H1 (cell line): Measurements from ENCODE around the gene PIEZO1. TPM values are rescaled to one million over a fixed set of nuclear protein-coding genes. Genes with fewer than 3 reads are reported as not detected.

Source experiments
- CTCF ChIA-PET: fragments of 300-600 bp; sonication (Branson Sonifier 250); formaldehyde crosslinking; loops from one replicate; lab custom pipeline; 2021; ENCODE audit not compliant: partially characterized antibody; lab: Charles Lee
- POLR2A ChIA-PET: fragments of 300-600 bp; sonication (Branson Sonifier 250); formaldehyde crosslinking; loops from one replicate; lab custom pipeline; 2021; ENCODE audit warnings: inconsistent platforms; ENCODE audit not compliant: partially characterized antibody; lab: Charles Lee
- DNase-seq, 2 experiments: peaks; one replicate each; pipeline versions ENCODE4 v3.0.0 to v3.0.0-alpha.2; 2010 to 2022; ENCODE audit warnings: low spot score in 2 of 2, low read depth in 1 of 2, mixed read lengths in 1 of 2
- FAIRE-seq: peaks from 2 replicates; lab custom pipeline; 2011; peaks lifted over from hg19 to GRCh38; lab: Jason Lieb, UNC
- H2AFZ ChIP-seq: 2 replicates; pipeline ENCODE4 v1.8.1; 2012; ENCODE audit warnings: low read length, inconsistent platforms
- H2AK5ac ChIP-seq: 2 replicates; pipeline ENCODE4 v1.6.1; 2013; ENCODE audit warnings: low read depth, low read length
- H2BK120ac ChIP-seq: replicated peaks from 2 replicates; pipeline ENCODE3; 2013; ENCODE audit warnings: low read depth, low read length, inconsistent platforms
- H2BK12ac ChIP-seq: 2 replicates; pipeline ENCODE4 v1.6.1; 2013; ENCODE audit warnings: low read depth, low read length
- H2BK15ac ChIP-seq: 2 replicates; pipeline ENCODE4 v1.6.1; 2013; ENCODE audit warnings: low read length
- H2BK20ac ChIP-seq: 2 replicates; pipeline ENCODE4 v1.6.1; 2013; ENCODE audit warnings: low read length
- H2BK5ac ChIP-seq: 2 replicates; pipeline ENCODE4 v1.6.1; 2013; ENCODE audit warnings: low read depth, low read length
- H3K14ac ChIP-seq: 2 replicates; pipeline ENCODE4 v1.6.1; 2013; ENCODE audit warnings: inconsistent platforms; ENCODE audit not compliant: insufficient read length
- H3K18ac ChIP-seq: 2 replicates; pipeline ENCODE4 v1.6.1; 2013; ENCODE audit warnings: low read length; ENCODE audit errors: extremely low read depth
- H3K23ac ChIP-seq: 2 replicates; pipeline ENCODE4 v1.6.1; 2013; ENCODE audit warnings: inconsistent platforms; ENCODE audit not compliant: insufficient read length
- H3K23me2 ChIP-seq: 2 replicates; pipeline ENCODE4 v1.6.1; 2013; ENCODE audit warnings: low read depth, low read length
- H3K27ac ChIP-seq: 2 replicates; pipeline ENCODE4 v1.6.1; 2011; ENCODE audit warnings: low read depth, low read length, inconsistent platforms
- H3K27me3 ChIP-seq, 4 experiments: replicated peaks in 1 of 4; 1 replicate in 1 of 4; 2 replicates in 3 of 4; pipeline versions ENCODE4 v1.6.1 to v1.8.1; 2011 to 2013; ENCODE audit warnings: low read length in 3 of 4, mild to moderate bottlenecking in 3 of 4, inconsistent platforms in 2 of 4, mixed read lengths in 2 of 4, moderate library complexity in 1 of 4; ENCODE audit not compliant: control insufficient read depth in 3 of 4, insufficient read depth in 3 of 4; ENCODE audit errors: extremely low read depth in 1 of 4
- H3K36me3 ChIP-seq, 4 experiments: 2 replicates each; pipeline versions ENCODE4 v1.6.1 to v1.8.1; 2011 to 2013; ENCODE audit warnings: mild to moderate bottlenecking in 4 of 4, low read length in 3 of 4, moderate library complexity in 2 of 4, control low read depth in 1 of 4, inconsistent platforms in 1 of 4; ENCODE audit not compliant: insufficient read depth in 4 of 4, control insufficient read depth in 2 of 4
- H3K4ac ChIP-seq: replicated peaks from 2 replicates; pipeline ENCODE3; 2013; ENCODE audit warnings: low read length, low read depth, mixed read lengths, inconsistent platforms; ENCODE audit not compliant: insufficient read length
- H3K4me1 ChIP-seq, 4 experiments: replicated peaks in 1 of 4; 1 replicate in 1 of 4; 2 replicates in 3 of 4; pipeline versions ENCODE4 v1.6.1 to v1.8.1; 2011 to 2013; ENCODE audit warnings: low read length in 3 of 4, inconsistent platforms in 2 of 4, mixed read lengths in 1 of 4; ENCODE audit not compliant: insufficient read depth in 4 of 4, control insufficient read depth in 3 of 4
- H3K4me2 ChIP-seq, 2 experiments: 2 replicates each; pipeline versions ENCODE4 v1.6.1 to v1.8.1; 2011 to 2013; ENCODE audit warnings: low read depth in 2 of 2, low read length in 2 of 2, control low read depth in 1 of 2, inconsistent platforms in 1 of 2, mild to moderate bottlenecking in 1 of 2; ENCODE audit not compliant: insufficient read depth in 1 of 2
- H3K4me3 ChIP-seq, 4 experiments: fragments of 200-600, 300-600 bp in 1 of 4; sonication (generic), shearing (Covaris generic), sonication (Bioruptor Twin) in 1 of 4; 2 replicates each; pipeline versions ENCODE4 v1.5.1 to v1.8.1; 2011 to 2016; ENCODE audit warnings: low read length in 4 of 4, low read depth in 3 of 4, control low read depth in 2 of 4, inconsistent platforms in 2 of 4, mild to moderate bottlenecking in 2 of 4, mixed read lengths in 1 of 4, moderate library complexity in 1 of 4; ENCODE audit not compliant: insufficient read depth in 2 of 4; ENCODE audit errors: extremely low read depth in 1 of 4
- H3K56ac ChIP-seq: replicated peaks from 2 replicates; pipeline ENCODE3; 2013; ENCODE audit warnings: low read depth, mild to moderate bottlenecking, mixed read lengths, low read length, inconsistent platforms; ENCODE audit not compliant: insufficient read length
- H3K79me1 ChIP-seq: 2 replicates; pipeline ENCODE4 v1.6.1; 2013; ENCODE audit warnings: low read depth, low read length, control low read depth
- H3K79me2 ChIP-seq, 2 experiments: 2 replicates each; pipeline versions ENCODE4 v1.6.1 to v1.8.1; 2012 to 2013; ENCODE audit warnings: low read length in 2 of 2, mild to moderate bottlenecking in 2 of 2, inconsistent platforms in 1 of 2; ENCODE audit not compliant: insufficient read depth in 2 of 2, control insufficient read depth in 1 of 2
- H3K9ac ChIP-seq, 4 experiments: replicated peaks in 1 of 4; 1 replicate in 1 of 4; 2 replicates in 3 of 4; pipeline versions ENCODE4 v1.6.1 to v1.8.1; 2011 to 2013; ENCODE audit warnings: low read depth in 3 of 4, low read length in 3 of 4, control low read depth in 2 of 4, mild to moderate bottlenecking in 2 of 4, moderate library complexity in 2 of 4, inconsistent platforms in 1 of 4; ENCODE audit errors: extremely low read depth in 1 of 4
- H3K9me3 ChIP-seq, 2 experiments: 2 replicates each; pipeline versions ENCODE4 v1.6.1 to v1.8.1; 2012 to 2013; ENCODE audit warnings: mild to moderate bottlenecking in 2 of 2, moderate library complexity in 2 of 2, control low read depth in 1 of 2, inconsistent platforms in 1 of 2, low read depth in 1 of 2, low read length in 1 of 2, mixed read lengths in 1 of 2; ENCODE audit not compliant: insufficient read depth in 2 of 2
- H4K20me1 ChIP-seq, 2 experiments: replicated peaks in 1 of 2; 2 replicates each; pipeline versions ENCODE3 to v1.8.1; 2011 to 2013; ENCODE audit warnings: inconsistent platforms in 2 of 2, low read length in 2 of 2, mild to moderate bottlenecking in 1 of 2; ENCODE audit not compliant: insufficient read depth in 2 of 2, control insufficient read depth in 1 of 2
- H4K5ac ChIP-seq: 2 replicates; pipeline ENCODE4 v1.6.1; 2013; ENCODE audit warnings: low read length, low read depth, mixed read lengths, inconsistent platforms; ENCODE audit not compliant: insufficient read length
- H4K8ac ChIP-seq: 2 replicates; pipeline ENCODE4 v1.8.0; 2013; ENCODE audit warnings: mild to moderate bottlenecking, moderate library complexity, low read length, inconsistent platforms; ENCODE audit not compliant: insufficient read depth; ENCODE audit errors: extremely low read depth
- H4K91ac ChIP-seq: replicated peaks from 2 replicates; pipeline ENCODE3; 2013; ENCODE audit warnings: low read length, mixed read lengths, inconsistent platforms; ENCODE audit not compliant: insufficient read length
- BACH1 ChIP-seq: IDR thresholded peaks from 2 replicates; pipeline ENCODE4 v1.6.1; 2012; ENCODE audit warnings: low read length, improper control_type of control experiment
- EZH2 ChIP-seq: fragments of 200-600 bp; sonication (generic); IDR thresholded peaks from 2 replicates; pipeline ENCODE4 v1.7.1; 2012; ENCODE audit warnings: low read depth, mild to moderate bottlenecking, moderate library complexity, low read length, inconsistent platforms; ENCODE audit not compliant: severe bottlenecking
- SRF ChIP-seq: IDR thresholded peaks from 2 replicates; pipeline ENCODE4 v1.6.1; 2011; ENCODE audit warnings: mild to moderate bottlenecking, low read depth, low read length, moderate library complexity
- TAF1 ChIP-seq: IDR thresholded peaks from 2 replicates; pipeline ENCODE4 v1.6.1; 2011; ENCODE audit warnings: mild to moderate bottlenecking, low read depth, low read length
- WGBS, 2 experiments: shearing (Covaris generic) in 1 of 2; methylation state at CpG; one replicate each; pipeline versions ENCODE4 v1.1.6 to v1.1.7; 2013 to 2015; ENCODE audit warnings: low lambda C conversion rate in 2 of 2, mixed read lengths in 2 of 2, inconsistent platforms in 1 of 2, low coverage in 1 of 2, missing lambda C conversion rate in 1 of 2; ENCODE audit not compliant: insufficient replicate concordance in 2 of 2, insufficient coverage in 1 of 2, insufficient read length in 1 of 2; ENCODE audit errors: extremely low coverage in 1 of 2, missing lambda C conversion rate in 1 of 2; 5-methylcytosine and 5-hydroxymethylcytosine counted together
- polyA plus RNA-seq, 7 experiments: library from polyadenylated mRNA; depleted of rRNA in 3 of 7; stranded (reverse) in 5 of 7; unstranded in 2 of 7; fragments of >200 nt in 5 of 7; fragments of 200-250 nt in 2 of 7; gene quantifications; 1 replicate in 5 of 7; 2 replicates in 1 of 7; 4 replicates in 1 of 7; pipeline versions ENCODE4 v1.2.1 to v1.2.3, GENCODE V29; 2011 to 2013; ENCODE audit warnings: missing spikeins in 2 of 7, mixed read lengths in 2 of 7
- total RNA-seq: library from RNA; stranded (reverse); fragmentation: NEBNext Ultra II Directional; extraction: Animal tissue kit (Norgen Biotek cat#: 25700); gene quantifications from 2 replicates; pipeline ENCODE4 v1.2.1, GENCODE V29; 2021

The PIEZO1 gene
- total and polyA plus RNA-seq, 2 of the 8 experiments (the other 6 are each of a cell fraction or from before 2014, with no cell fraction given) = 42.3 to 67.5 TPM

DNA sequence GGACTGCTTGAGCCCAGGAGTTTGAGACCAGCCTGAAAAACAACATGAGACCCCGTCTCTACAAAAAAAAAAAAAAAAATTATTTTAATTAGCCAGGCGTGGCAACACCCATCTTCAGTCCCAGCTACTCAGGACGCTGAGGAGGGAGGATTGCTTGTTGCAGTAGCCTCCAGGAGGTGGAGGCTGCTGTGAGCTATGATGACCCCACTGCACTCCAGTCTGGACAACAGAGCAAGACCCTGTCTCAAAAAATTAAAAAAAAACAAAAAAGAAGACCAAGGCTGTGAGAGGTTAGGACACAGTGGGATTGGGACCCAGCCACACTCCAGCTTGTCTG is 97.4 kb downstream of the PIEZO1 start:
- H4K91ac ChIP-seq = no peak overlapping the region
- H3K23me2 ChIP-seq = peaks cover 13% of the 10 kb centered on the region; the same call in 1 of the 2 replicates
- H3K79me1 ChIP-seq = no peaks in the 10 kb centered on the region
- H3K4me2 ChIP-seq = no peak overlapping the region; a peak in 1 of 4 replicates
- H3K14ac ChIP-seq = no peak overlapping the region
- no peak overlapping the region for H3K56ac ChIP-seq
- no peak overlapping the region for H3K4ac ChIP-seq
- WGBS, 2 experiments = 74% methylated on average over 3 of the region's 3 CpGs; no CpG with 5 or more reads in 1 of the 2 experiments
- H4K5ac ChIP-seq = no peak overlapping the region
- 0 out of 2 replicates have a peak overlapping the region, but pooled peaks have one; percentile 35 for H2BK5ac ChIP-seq
- H3K79me2 ChIP-seq = no peaks in the 10 kb centered on the region
- H2BK120ac ChIP-seq = no peak overlapping the region
- H3K9ac ChIP-seq = no peak overlapping the region
- no peak overlapping the region for H2AFZ ChIP-seq
- no peak overlapping the region for H4K8ac ChIP-seq
- peaks cover 0 to 12% (median 9%) of the 10 kb centered on the region in 4 experiments; a peak in 3 of 7 replicates for H3K27me3 ChIP-seq
- no peaks in the 10 kb centered on the region for H3K9me3 ChIP-seq
- H2BK15ac ChIP-seq = no peak overlapping the region
- no peak overlapping the region for H3K18ac ChIP-seq
- no peak overlapping the region for H2AK5ac ChIP-seq
- peaks cover 0 to 1% of the 10 kb centered on the region in 2 experiments for H4K20me1 ChIP-seq
- H2BK12ac ChIP-seq = no peak overlapping the region
- no peak overlapping the region for H3K23ac ChIP-seq
- H3K4me3 ChIP-seq = no peak overlapping the region
- peaks cover 0 to 8% (median 6%) of the 10 kb centered on the region in 4 experiments; a peak in 6 of 7 replicates for H3K4me1 ChIP-seq
- H3K36me3 ChIP-seq = no peaks in the 10 kb centered on the region
- H2BK20ac ChIP-seq = no peak overlapping the region
- no peak for DNase-seq
- ChIA-PET POLR2A (interaction anchor here (1.1 to 2.3 kb wide), 7 partner anchors 10 to 122 kb away, joined by 3 to 8 read pairs (median 4); no protein-coding TSS in a partner anchor), CTCF (interaction anchor here (0.6 to 5.7 kb wide), 11 partner anchors 11 to 739 kb away, joined by 3 to 87 read pairs (median 4); no protein-coding TSS in a partner anchor)
- no peak for FAIRE-seq
- no peak overlapping the region for H3K27ac ChIP-seq
- TF ChIP-seq TAF1 = no peak
- no peak for TF ChIP-seq EZH2
- no peak for TF ChIP-seq BACH1
- TF ChIP-seq SRF = no peak
